Dermis microvascular lymphatic vessel endothelial cell (primary cell): ENCODE measurements around the gene ARHGAP20. TPM values are rescaled to one million over a fixed set of nuclear protein-coding genes. Genes with fewer than 3 reads are reported as not detected.
"Not testable (repeated sequence)": the region's sequence is repeated elsewhere in the genome, so short reads cannot be mapped to it uniquely, and the experiment has no call there.

ENCODE experiments used
- DNase-seq, 2 donors: peaks; one replicate each; pipeline versions ENCODE4 v3.0.0 to v3.0.0-alpha.2; 2010; ENCODE audit warnings: low read depth in 2 of 2
- total RNA-seq: library from RNA; depleted of rRNA; stranded (reverse); fragments of >200 nt; gene quantifications from 2 replicates; pipeline ENCODE4 v1.2.1, GENCODE V29; 2014

ARHGAP20 gene
- total RNA-seq, 1 donor from 2014 or later: 0.13 TPM

- DNase-seq: no peak
These were observed 3.3 kb upstream of the ARHGAP20 start for GRCh38 chr11:110715541-110715940.

- no peak for DNase-seq
These were observed 1.2 kb upstream of the ARHGAP20 start for GRCh38 chr11:110713449-110713776.

GRCh38 chr11:110712659-110713448, 617 bp upstream of the ARHGAP20 start:
- DNase-seq: peak in 1 of 2 donors; percentile 47

- DNase-seq: no peak
These were observed 825 bp downstream of the ARHGAP20 start for GRCh38 chr11:110711448-110711775.

- DNase-seq: peak in 1 of 2 donors; percentile 8
These were observed 1.4 kb downstream of the ARHGAP20 start for GRCh38 chr11:110710628-110711381.

- DNase-seq: no peak
These were observed 7.9 kb downstream of the ARHGAP20 start for GRCh38 chr11:110704210-110704864.

- no peak for DNase-seq
These were observed 20.3 kb downstream of the ARHGAP20 start for GRCh38 chr11:110691926-110692325.

- no peak for DNase-seq
These were observed 22.9 kb downstream of the ARHGAP20 start for GRCh38 chr11:110689306-110689705.

GRCh38 chr11:110679323-110679975, 32.8 kb downstream of the ARHGAP20 start:
- DNase-seq: no peak

GRCh38 chr11:110675548-110675947, 36.7 kb downstream of the ARHGAP20 start:
- no peak for DNase-seq

GRCh38 chr11:110665689-110666465, 46.4 kb downstream of the ARHGAP20 start:
- DNase-seq: no peak

- no peak for DNase-seq
These were observed 56.3 kb downstream of the ARHGAP20 start for GRCh38 chr11:110655967-110656366.

- no peak for DNase-seq
These were observed 57.8 kb downstream of the ARHGAP20 start for GRCh38 chr11:110654456-110654855.

GRCh38 chr11:110645253-110645652, 67.0 kb downstream of the ARHGAP20 start:
- DNase-seq: no peak

GRCh38 chr11:110634370-110634769, 77.9 kb downstream of the ARHGAP20 start:
- no peak for DNase-seq

GRCh38 chr11:110631551-110631950, 80.7 kb downstream of the ARHGAP20 start:
- no peak for DNase-seq

- DNase-seq: no peak
These were observed 82.6 kb downstream of the ARHGAP20 start for GRCh38 chr11:110629594-110629993.

GRCh38 chr11:110621826-110622225, 90.4 kb downstream of the ARHGAP20 start:
- no peak for DNase-seq

GRCh38 chr11:110619366-110619765, 92.9 kb downstream of the ARHGAP20 start:
- DNase-seq: not testable (repeated sequence)

GRCh38 chr11:110614031-110614430, 98.2 kb downstream of the ARHGAP20 start:
- no peak for DNase-seq
